ENCODE measurements around the gene SLC35G6. TPM values are rescaled to one million over a fixed set of nuclear protein-coding genes. Genes with fewer than 3 reads are reported as not detected.

SLC35G6 gene
- total RNA-seq, 1 donor from 2014 or later, result not detected

GRCh38 chr17:7440834-7441195, 40.4 kb upstream of the SLC35G6 start:
- H3K27ac Mint-ChIP-seq (ENCODE audit: unreplicated experiment), result no peak overlapping the region
- peaks cover 29% of the 10 kb centered on the region for H3K27me3 Mint-ChIP-seq (ENCODE audit: unreplicated experiment)
- no peaks in the 10 kb centered on the region for H3K36me3 Mint-ChIP-seq (ENCODE audit: low read depth, unreplicated experiment)
- H3K4me1 Mint-ChIP-seq (ENCODE audit: unreplicated experiment), result peaks cover 38% of the 10 kb centered on the region
- peak; percentile 39 for DNase-seq (ENCODE audit: low spot score)
- H3K4me3 Mint-ChIP-seq (ENCODE audit: unreplicated experiment), result peak overlapping the region; percentile 92
- no peaks in the 10 kb centered on the region for H3K9me3 Mint-ChIP-seq (ENCODE audit: unreplicated experiment)
- TF ChIP-seq CTCF (IDR thresholded peaks at IDR 0.05; ENCODE audit: unreplicated experiment), result no peak

- no peak for DNase-seq (ENCODE audit: low spot score)
- peaks cover 39% of the 10 kb centered on the region for H3K4me1 Mint-ChIP-seq (ENCODE audit: unreplicated experiment)
- peaks cover 28% of the 10 kb centered on the region for H3K27me3 Mint-ChIP-seq (ENCODE audit: unreplicated experiment)
- no peak overlapping the region for H3K27ac Mint-ChIP-seq (ENCODE audit: unreplicated experiment)
- no peak for TF ChIP-seq CTCF (IDR thresholded peaks at IDR 0.05; ENCODE audit: unreplicated experiment)
- H3K9me3 Mint-ChIP-seq (ENCODE audit: unreplicated experiment), result no peaks in the 10 kb centered on the region
- H3K36me3 Mint-ChIP-seq (ENCODE audit: low read depth, unreplicated experiment), result no peaks in the 10 kb centered on the region
- peak overlapping the region; percentile 92 for H3K4me3 Mint-ChIP-seq (ENCODE audit: unreplicated experiment)
Measured at GRCh38 chr17:7441266-7441665, 40.0 kb upstream of the SLC35G6 start.

- peaks cover 31% of the 10 kb centered on the region for H3K27me3 Mint-ChIP-seq (ENCODE audit: unreplicated experiment)
- H3K27ac Mint-ChIP-seq (ENCODE audit: unreplicated experiment), result no peak overlapping the region
- no peak for DNase-seq (ENCODE audit: low spot score)
- no peaks in the 10 kb centered on the region for H3K36me3 Mint-ChIP-seq (ENCODE audit: low read depth, unreplicated experiment)
- peak overlapping the region; percentile 92 for H3K4me3 Mint-ChIP-seq (ENCODE audit: unreplicated experiment)
- TF ChIP-seq CTCF (IDR thresholded peaks at IDR 0.05; ENCODE audit: unreplicated experiment), result no peak
- H3K9me3 Mint-ChIP-seq (ENCODE audit: unreplicated experiment), result no peaks in the 10 kb centered on the region
- peaks cover 42% of the 10 kb centered on the region for H3K4me1 Mint-ChIP-seq (ENCODE audit: unreplicated experiment)
Measured at GRCh38 chr17:7442142-7442541, 39.1 kb upstream of the SLC35G6 start.

GRCh38 chr17:7443499-7444485, 37.5 kb upstream of the SLC35G6 start:
- peaks cover 35% of the 10 kb centered on the region for H3K4me1 Mint-ChIP-seq (ENCODE audit: unreplicated experiment)
- H3K27ac Mint-ChIP-seq (ENCODE audit: unreplicated experiment), result peak overlapping the region; percentile 48
- peak overlapping the region; percentile 65 for H3K4me3 Mint-ChIP-seq (ENCODE audit: unreplicated experiment)

More at GRCh38 chr17:7443499-7444485, 37.5 kb upstream of the SLC35G6 start:
- DNase-seq (ENCODE audit: low spot score), result no peak
- Mint-ChIP-seq H3K27me3 (ENCODE audit: unreplicated experiment) (peaks cover 24% of the 10 kb centered on the region), H3K9me3 (ENCODE audit: unreplicated experiment) (no peaks in the 10 kb centered on the region), H3K36me3 (ENCODE audit: low read depth, unreplicated experiment) (no peaks in the 10 kb centered on the region)
- TF ChIP-seq CTCF (IDR thresholded peaks at IDR 0.05; ENCODE audit: unreplicated experiment), result no peak
